ENCODE measurements around the gene ASB4.

GRCh38 chr7:95569720-95570119 lies 84.0 kb downstream of the ASB4 start:
- TF ChIP-seq, protein P1, sequence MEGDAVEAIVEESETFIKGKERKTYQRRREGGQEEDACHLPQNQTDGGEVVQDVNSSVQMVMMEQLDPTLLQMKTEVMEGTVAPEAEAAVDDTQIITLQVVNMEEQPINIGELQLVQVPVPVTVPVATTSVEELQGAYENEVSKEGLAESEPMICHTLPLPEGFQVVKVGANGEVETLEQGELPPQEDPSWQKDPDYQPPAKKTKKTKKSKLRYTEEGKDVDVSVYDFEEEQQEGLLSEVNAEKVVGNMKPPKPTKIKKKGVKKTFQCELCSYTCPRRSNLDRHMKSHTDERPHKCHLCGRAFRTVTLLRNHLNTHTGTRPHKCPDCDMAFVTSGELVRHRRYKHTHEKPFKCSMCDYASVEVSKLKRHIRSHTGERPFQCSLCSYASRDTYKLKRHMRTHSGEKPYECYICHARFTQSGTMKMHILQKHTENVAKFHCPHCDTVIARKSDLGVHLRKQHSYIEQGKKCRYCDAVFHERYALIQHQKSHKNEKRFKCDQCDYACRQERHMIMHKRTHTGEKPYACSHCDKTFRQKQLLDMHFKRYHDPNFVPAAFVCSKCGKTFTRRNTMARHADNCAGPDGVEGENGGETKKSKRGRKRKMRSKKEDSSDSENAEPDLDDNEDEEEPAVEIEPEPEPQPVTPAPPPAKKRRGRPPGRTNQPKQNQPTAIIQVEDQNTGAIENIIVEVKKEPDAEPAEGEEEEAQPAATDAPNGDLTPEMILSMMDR (IDR thresholded peaks at IDR 0.05), result no peak
- TF ChIP-seq POLR2A (IDR thresholded peaks at IDR 0.05), result no peak
